ENCODE data around the gene BORCS6.

The BORCS6 gene

GRCh38 chr17:8142158-8142886 is 47.7 kb downstream of the BORCS6 start:
- DNase-seq (ENCODE audit: low spot score): no peak
- no peak for TF ChIP-seq CTCF (IDR thresholded peaks at IDR 0.05; ENCODE audit: borderline replicate concordance, control extremely low read depth, extremely low read depth, insufficient read depth, missing control alignments)
- in situ Hi-C loops (cut with MboI; ENCODE audit: low sequenced_read_pairs, unreplicated experiment): no loop called here

DNA sequence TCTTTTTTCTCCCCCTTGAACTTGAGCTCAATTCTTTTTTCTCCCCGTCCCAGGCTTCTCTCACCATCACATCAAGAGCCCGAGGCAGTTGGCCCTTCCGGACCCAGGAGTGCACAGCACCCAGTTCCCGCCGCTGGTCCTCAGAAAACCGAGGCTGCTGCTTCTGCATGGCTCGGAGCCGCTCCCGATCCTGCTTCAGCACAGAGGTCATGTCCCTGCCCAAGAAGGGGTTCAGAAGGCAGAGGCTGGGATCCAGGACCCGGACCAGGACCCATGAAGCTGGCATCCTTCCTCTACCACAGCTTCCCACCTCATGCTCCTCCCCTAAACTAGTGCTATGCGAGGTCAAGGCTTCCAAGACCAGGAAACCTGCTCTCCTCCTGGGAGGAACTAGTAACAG is 48.2 kb downstream of the BORCS6 start:
- in situ Hi-C loops (cut with MboI; ENCODE audit: low sequenced_read_pairs, unreplicated experiment): no loop called here

GRCh38 chr17:8141045-8141444 is 48.9 kb downstream of the BORCS6 start:
- in situ Hi-C loops (cut with MboI; ENCODE audit: low sequenced_read_pairs, unreplicated experiment): no loop called here
- DNase-seq (ENCODE audit: low spot score): no peak
- TF ChIP-seq CTCF (IDR thresholded peaks at IDR 0.05; ENCODE audit: borderline replicate concordance, control extremely low read depth, extremely low read depth, insufficient read depth, missing control alignments): no peak

More for the DNA sequence above, 48.2 kb downstream of the BORCS6 start:
- DNase-seq (ENCODE audit: low spot score): no peak
- no peak for TF ChIP-seq CTCF (IDR thresholded peaks at IDR 0.05; ENCODE audit: borderline replicate concordance, control extremely low read depth, extremely low read depth, insufficient read depth, missing control alignments)

- DNase-seq (ENCODE audit: low spot score): no peak
- no peak for TF ChIP-seq CTCF (IDR thresholded peaks at IDR 0.05; ENCODE audit: borderline replicate concordance, control extremely low read depth, extremely low read depth, insufficient read depth, missing control alignments)
- in situ Hi-C loops (cut with MboI; ENCODE audit: low sequenced_read_pairs, unreplicated experiment): no loop called here
Observed at GRCh38 chr17:8140065-8141029, 49.6 kb downstream of the BORCS6 start.

- in situ Hi-C loops (cut with MboI; ENCODE audit: low sequenced_read_pairs, unreplicated experiment): no loop called here
- peak; percentile 91 for DNase-seq (ENCODE audit: low spot score)
- peak; percentile 77 for TF ChIP-seq CTCF (IDR thresholded peaks at IDR 0.05; ENCODE audit: borderline replicate concordance, control extremely low read depth, extremely low read depth, insufficient read depth, missing control alignments)
Observed at GRCh38 chr17:8138672-8139371, 51.2 kb downstream of the BORCS6 start.

- in situ Hi-C loops (cut with MboI; ENCODE audit: low sequenced_read_pairs, unreplicated experiment): no loop called here
- no peak for TF ChIP-seq CTCF (IDR thresholded peaks at IDR 0.05; ENCODE audit: borderline replicate concordance, control extremely low read depth, extremely low read depth, insufficient read depth, missing control alignments)
- DNase-seq (ENCODE audit: low spot score): no peak
Observed at GRCh38 chr17:8138374-8138671, 51.7 kb downstream of the BORCS6 start.

All from GM13976 (cell line).